ENCODE results near the gene GTPBP6.
"Not testable (repeated sequence)": the region's sequence is repeated elsewhere in the genome, so short reads cannot be mapped to it uniquely, and the experiment has no call there.

DNA sequence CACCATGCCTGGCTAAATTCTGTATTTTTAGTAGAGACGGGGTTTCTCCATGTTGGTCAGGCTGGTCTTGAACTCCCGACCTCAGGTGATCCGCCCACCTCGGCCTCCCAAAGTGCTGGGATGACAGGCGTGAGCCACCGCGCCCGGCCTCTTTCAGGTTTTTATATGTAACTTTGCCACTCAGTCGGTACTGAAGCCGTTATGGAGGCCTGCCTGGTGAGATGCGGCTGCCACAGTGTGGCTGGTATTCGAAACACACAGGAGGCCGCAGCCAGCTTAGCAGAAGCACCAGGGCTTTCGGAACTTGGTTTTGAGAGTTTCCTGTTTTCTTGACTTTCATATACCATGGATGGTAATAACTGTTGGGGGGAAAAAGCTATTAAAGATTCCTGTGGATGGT is 6.1 kb upstream of the GTPBP6 start:
- TF ChIP-seq TAF1 (IDR thresholded peaks at IDR 0.05; ENCODE audit: borderline replicate concordance, low read depth, low read length); POLR2A (IDR thresholded peaks at IDR 0.05; ENCODE audit: low read depth, low read length): not testable (repeated sequence)
